Esophagus squamous epithelium (tissue), 5 donors: ENCODE data around the gene IGF1R. TPM values are rescaled to one million over a fixed set of nuclear protein-coding genes. Genes with fewer than 3 reads are reported as not detected.

Experiments
- DNase-seq: peaks from one replicate; lab custom pipeline; 2025; lab: John Stamatoyannopoulos, UW
- H3K27ac ChIP-seq, 4 donors: fragments of 200-600 bp; sonication (generic); one replicate each; pipeline ENCODE4 v1.5.1; 2016 to 2019; ENCODE audit warnings: mild to moderate bottlenecking in 1 of 4
- H3K27me3 ChIP-seq, 4 donors: fragments of 200-600 bp; sonication (generic); 1 replicate in 3 of 4; 2 replicates in 1 of 4; pipeline versions ENCODE4 v1.5.1 to v1.6.0; 2017 to 2021; ENCODE audit warnings: antibody characterized with exemption in 1 of 4
- H3K36me3 ChIP-seq, 3 donors: fragments of 200-600 bp; sonication (generic); one replicate each; pipeline ENCODE4 v1.5.1; 2016 to 2019
- H3K4me1 ChIP-seq, 3 donors: fragments of 200-600 bp; sonication (generic); one replicate each; pipeline ENCODE4 v1.5.1; 2017 to 2019
- H3K4me3 ChIP-seq, 4 donors: fragments of 200-600 bp; sonication (generic); 1 replicate in 3 of 4; 2 replicates in 1 of 4; pipeline ENCODE4 v1.5.1; 2016 to 2019; ENCODE audit warnings: mild to moderate bottlenecking in 2 of 4, moderate library complexity in 1 of 4
- H3K9me3 ChIP-seq, 3 donors: fragments of 200-600 bp; sonication (generic); one replicate each; pipeline ENCODE4 v1.5.1; 2016 to 2019
- CTCF ChIP-seq, 6 experiments: fragments of 450-650 bp in 4 of 6; fragments of 200-600 bp in 2 of 6; sonication (generic) in 2 of 6; IDR thresholded peaks; one replicate each; pipeline ENCODE4 v1.5.1; 2016 to 2019; ENCODE audit warnings: antibody characterized with exemption in 6 of 6, mild to moderate bottlenecking in 4 of 6, moderate library complexity in 4 of 6
- POLR2A ChIP-seq, 4 donors: fragments of 450-650 bp; IDR thresholded peaks; one replicate each; pipeline ENCODE4 v1.6.1; 2017; ENCODE audit warnings: antibody characterized with exemption in 4 of 4, mild to moderate bottlenecking in 4 of 4, moderate library complexity in 3 of 4
- WGBS, 2 donors: methylation state at CpG; one replicate each; pipeline ENCODE4 v1.1.5; 2018; 5-methylcytosine and 5-hydroxymethylcytosine counted together
- intact Hi-C: fragments of 100-400 bp; cut with DNase I; formaldehyde crosslinking; loops from one replicate; pipeline ENCODE4 v1.15.0; 2022
- total RNA-seq, 4 donors: library from RNA; depleted of rRNA; stranded (reverse); fragments of >200 nt; gene quantifications; one replicate each; pipeline ENCODE4 v1.1.0, GENCODE V29; 2016
- donor health status: DM: yes; HTN: yes; CAD: no.

IGF1R gene
- total RNA-seq, 4 donors from 2014 or later: 20.5 to 54.8 (median 40.4) TPM

GRCh38 chr15:98978153-98978552, 329.8 kb downstream of the IGF1R start:
- TF ChIP-seq POLR2A (IDR thresholded peaks at IDR 0.05): no peak
- TF ChIP-seq CTCF (IDR thresholded peaks at IDR 0.05): no peak
- 23 to 42% methylated on average over 3 of the region's 3 CpGs for WGBS, 2 donors
- DNase-seq: no peak
- Histone ChIP-seq H3K4me3 (no peak overlapping the region), H3K9me3 (no peaks in the 10 kb centered on the region), H3K27me3 (no peaks in the 10 kb centered on the region), H3K4me1 (peaks cover 9 to 52% (median 16%) of the 10 kb centered on the region in 3 donors), H3K36me3 (no peaks in the 10 kb centered on the region), H3K27ac (peak overlapping the region in 1 of 4 donors; percentile 51)
- intact Hi-C loops: no loop called here

- intact Hi-C loops: no loop called here
- H3K4me1 ChIP-seq: peaks cover 9 to 68% (median 24%) of the 10 kb centered on the region in 3 donors
- 95 to 100% methylated on average over 4 of the region's 4 CpGs for WGBS, 2 donors
- H3K27ac ChIP-seq: peak overlapping the region in 2 of 4 donors; percentile 38 to 48
- no peak for DNase-seq
- TF ChIP-seq POLR2A (IDR thresholded peaks at IDR 0.05) (no peak), CTCF (IDR thresholded peaks at IDR 0.05) (no peak)
- no peak overlapping the region for H3K4me3 ChIP-seq
- H3K36me3 ChIP-seq: no peaks in the 10 kb centered on the region
- no peaks in the 10 kb centered on the region for H3K9me3 ChIP-seq
- H3K27me3 ChIP-seq: no peaks in the 10 kb centered on the region
Measured at GRCh38 chr15:98980899-98981228, 332.5 kb downstream of the IGF1R start.

- no peak for DNase-seq
- Histone ChIP-seq H3K36me3 (no peaks in the 10 kb centered on the region), H3K4me1 (peaks cover 9 to 68% (median 24%) of the 10 kb centered on the region in 3 donors), H3K27me3 (no peaks in the 10 kb centered on the region), H3K27ac (peak overlapping the region; percentile 69 to 90 (median 83)), H3K9me3 (peaks cover 0 to 9% (median 0%) of the 10 kb centered on the region in 3 donors), H3K4me3 (no peak overlapping the region)
- intact Hi-C loops: no loop called here
- WGBS, 2 donors: 45 to 48% methylated on average over 10 to 14 of the region's 14 CpGs
- TF ChIP-seq CTCF (IDR thresholded peaks at IDR 0.05): no peak
- TF ChIP-seq POLR2A (IDR thresholded peaks at IDR 0.05): no peak
Measured at GRCh38 chr15:98981851-98982722, 333.7 kb downstream of the IGF1R start.

- Histone ChIP-seq H3K36me3 (no peaks in the 10 kb centered on the region), H3K4me3 (no peak overlapping the region), H3K27me3 (no peaks in the 10 kb centered on the region), H3K4me1 (peaks cover 4 to 58% (median 24%) of the 10 kb centered on the region in 3 donors), H3K27ac (peak overlapping the region; percentile 56 to 90 (median 83)), H3K9me3 (peaks cover 0 to 9% (median 0%) of the 10 kb centered on the region in 3 donors)
- WGBS, 2 donors: 4 to 16% methylated on average over 2 of the region's 2 CpGs
- intact Hi-C loops: no loop called here
- no peak for DNase-seq
- no peak for TF ChIP-seq CTCF (IDR thresholded peaks at IDR 0.05)
- TF ChIP-seq POLR2A (IDR thresholded peaks at IDR 0.05): no peak
Measured at GRCh38 chr15:98983334-98983733, 335.0 kb downstream of the IGF1R start.

- peaks cover 0 to 9% (median 0%) of the 10 kb centered on the region in 3 donors for H3K9me3 ChIP-seq
- WGBS, 2 donors: 67 to 73% methylated on average over 1 of the region's 1 CpG
- intact Hi-C loops: no loop called here
Measured at GRCh38 chr15:98986281-98986680, 337.9 kb downstream of the IGF1R start.

More at GRCh38 chr15:98986281-98986680, 337.9 kb downstream of the IGF1R start:
- no peak for DNase-seq
- TF ChIP-seq CTCF (IDR thresholded peaks at IDR 0.05): no peak
- no peak for TF ChIP-seq POLR2A (IDR thresholded peaks at IDR 0.05)
- H3K27me3 ChIP-seq: no peaks in the 10 kb centered on the region
- H3K27ac ChIP-seq: no peak overlapping the region
- no peak overlapping the region for H3K4me3 ChIP-seq
- H3K36me3 ChIP-seq: no peaks in the 10 kb centered on the region
- peaks cover 4 to 35% (median 24%) of the 10 kb centered on the region in 3 donors for H3K4me1 ChIP-seq
